Mesenteric fat pad (tissue), 1 donor: ENCODE results near the gene OSBPL9. TPM values are rescaled to one million over a fixed set of nuclear protein-coding genes. Genes with fewer than 3 reads are reported as not detected.
"Not testable (repeated sequence)": the region's sequence is repeated elsewhere in the genome, so short reads cannot be mapped to it uniquely, and the experiment has no call there.

Source experiments
- DNase-seq: peaks from one replicate; pipeline ENCODE4 v3.0.0-alpha.2; 2020; ENCODE audit warnings: low spot score
- total RNA-seq: library from RNA; stranded (reverse); fragmentation: NEBNext Ultra II Directional; extraction: Animal tissue kit (Norgen Biotek cat#: 25700); gene quantifications from one replicate; pipeline ENCODE4 v1.2.1, GENCODE V29; 2021
- donor health status: DM: yes; HTN: yes; CAD: no.

OSBPL9 gene
- total RNA-seq, 1 donor from 2014 or later, result 51.6 TPM

- no peak for DNase-seq
Measured at GRCh38 chr1:51664421-51665240, 47.7 kb downstream of the OSBPL9 start.

- DNase-seq, result no peak
Measured at GRCh38 chr1:51666478-51666877, 49.6 kb downstream of the OSBPL9 start.

GRCh38 chr1:51667561-51667960 lies 50.7 kb downstream of the OSBPL9 start:
- DNase-seq, result no peak

DNA sequence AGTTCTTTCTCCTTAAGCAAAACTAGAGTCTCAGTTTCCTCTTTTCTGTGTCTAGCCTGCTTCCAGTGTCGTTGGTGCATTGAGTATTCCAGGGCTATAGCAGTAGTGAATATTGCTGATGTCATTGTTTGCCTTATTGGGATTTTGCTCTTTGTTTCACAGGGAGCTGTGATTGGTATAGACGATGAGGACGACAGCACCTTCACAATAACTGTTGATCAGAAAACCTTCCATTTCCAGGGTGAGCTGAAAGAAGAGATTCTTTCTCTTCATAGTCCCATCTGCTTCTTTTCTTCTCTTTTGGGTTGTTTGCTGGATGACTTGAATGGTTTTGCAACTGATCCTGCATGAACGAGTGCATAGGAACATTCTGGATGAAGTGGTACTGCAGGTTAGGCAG lies 52.4 kb downstream of the OSBPL9 start:
- no peak for DNase-seq

- no peak for DNase-seq
Measured at GRCh38 chr1:51669816-51670215, 52.9 kb downstream of the OSBPL9 start.

DNA sequence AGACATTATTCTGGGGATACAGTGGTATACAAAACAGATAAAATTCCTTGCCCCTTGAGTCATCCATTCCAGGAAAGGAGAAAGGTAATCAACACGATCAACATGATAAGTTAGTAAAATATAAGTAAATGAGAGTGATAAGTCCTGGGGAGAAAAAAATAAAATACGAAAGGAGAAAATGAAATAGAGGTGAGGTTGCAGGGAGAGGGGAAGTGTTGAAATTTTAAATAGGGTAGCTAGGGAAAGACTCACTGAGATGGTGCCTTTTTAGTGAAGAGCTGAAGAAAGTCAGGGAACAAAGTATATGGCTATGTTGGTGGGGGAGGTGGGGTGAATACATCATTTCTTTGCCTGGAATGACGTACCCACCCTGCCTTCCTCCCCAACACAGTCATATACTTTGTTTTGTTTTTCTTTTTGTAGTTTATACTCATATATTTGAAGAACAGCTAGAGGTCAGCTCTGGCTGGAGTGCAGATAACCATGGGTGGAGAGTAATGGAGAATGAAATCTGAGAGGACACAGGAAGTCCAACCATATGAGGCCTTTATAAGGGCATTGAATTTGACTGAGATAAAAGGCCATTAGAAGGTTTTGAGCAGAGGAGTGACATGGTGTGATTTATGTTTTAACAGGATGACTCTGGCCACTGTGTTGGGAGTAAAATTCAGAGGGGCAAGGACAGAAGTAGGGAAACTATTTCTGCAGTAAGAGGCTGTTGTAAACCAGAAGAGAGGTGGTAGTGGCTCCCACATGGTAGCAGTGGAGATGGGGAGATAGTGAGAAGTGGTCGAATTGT lies 54.8 kb downstream of the OSBPL9 start:
- no peak for DNase-seq

- DNase-seq, result no peak
Measured at GRCh38 chr1:51673279-51673678, 56.4 kb downstream of the OSBPL9 start.

GRCh38 chr1:51675177-51675780 lies 58.4 kb downstream of the OSBPL9 start:
- no peak for DNase-seq

- no peak for DNase-seq
Measured at GRCh38 chr1:51679435-51679834, 62.5 kb downstream of the OSBPL9 start.

DNA sequence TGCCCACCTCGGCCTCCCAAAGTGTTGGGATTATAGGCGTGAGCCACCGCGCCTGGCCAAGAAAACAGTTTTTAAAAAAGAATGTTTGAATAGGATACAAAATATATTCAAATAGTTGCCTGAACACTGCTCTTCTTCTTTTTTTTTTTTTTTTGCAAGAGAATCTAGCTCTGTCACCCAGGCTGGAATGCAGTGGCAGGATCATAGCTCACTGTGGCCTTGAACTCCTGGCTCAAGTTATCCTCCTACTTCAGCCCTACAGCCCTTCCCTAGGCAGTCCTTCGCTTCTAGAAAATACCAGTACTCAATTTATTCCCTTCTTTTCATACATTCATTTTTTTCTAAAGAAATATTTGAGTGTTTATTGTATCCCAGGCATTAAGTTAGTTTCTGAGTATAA lies 67.9 kb downstream of the OSBPL9 start:
- DNase-seq, result no peak

DNA sequence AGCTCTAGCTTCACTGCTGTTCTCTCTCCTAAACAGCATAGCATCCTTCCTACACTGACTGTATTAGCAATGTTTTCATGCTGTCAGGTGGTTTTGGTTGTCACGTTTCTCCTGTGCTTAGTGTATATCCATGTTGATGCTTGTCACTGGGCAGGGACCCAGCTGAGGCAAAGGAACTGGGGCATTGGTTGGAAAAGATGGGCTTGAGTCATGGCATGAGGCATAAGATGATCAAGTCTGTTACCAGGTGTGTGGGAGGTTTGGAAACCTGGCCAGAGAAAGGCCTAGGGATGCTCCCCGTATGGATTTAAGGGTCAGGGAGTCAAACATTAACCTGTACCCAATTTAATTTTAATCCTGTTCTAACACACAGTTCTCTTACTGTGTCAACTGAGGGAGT lies 69.6 kb downstream of the OSBPL9 start:
- no peak for DNase-seq

- DNase-seq, result no peak
Measured at GRCh38 chr1:51689075-51689440, 72.2 kb downstream of the OSBPL9 start.

DNA sequence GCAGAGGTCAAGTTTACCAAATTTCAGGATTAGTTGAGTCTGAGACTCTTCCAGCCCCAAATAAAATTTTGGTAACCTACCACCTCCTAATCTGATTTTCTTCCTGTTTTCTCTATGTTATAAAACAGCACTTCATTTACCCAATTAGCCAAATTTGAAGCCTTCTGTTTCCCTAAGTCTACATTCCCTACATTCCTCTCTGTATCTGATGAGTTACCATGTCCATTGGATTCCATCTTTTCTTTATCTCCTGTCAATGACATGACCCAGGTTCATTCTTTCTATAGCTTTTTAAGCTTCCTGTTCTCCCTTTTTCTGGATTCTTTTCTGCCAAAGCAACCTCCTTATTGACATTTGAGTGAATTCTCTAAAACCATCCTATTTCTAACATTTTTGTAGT lies 72.8 kb downstream of the OSBPL9 start:
- DNase-seq, result no peak

GRCh38 chr1:51690285-51690961 lies 73.5 kb downstream of the OSBPL9 start:
- no peak for DNase-seq

DNA sequence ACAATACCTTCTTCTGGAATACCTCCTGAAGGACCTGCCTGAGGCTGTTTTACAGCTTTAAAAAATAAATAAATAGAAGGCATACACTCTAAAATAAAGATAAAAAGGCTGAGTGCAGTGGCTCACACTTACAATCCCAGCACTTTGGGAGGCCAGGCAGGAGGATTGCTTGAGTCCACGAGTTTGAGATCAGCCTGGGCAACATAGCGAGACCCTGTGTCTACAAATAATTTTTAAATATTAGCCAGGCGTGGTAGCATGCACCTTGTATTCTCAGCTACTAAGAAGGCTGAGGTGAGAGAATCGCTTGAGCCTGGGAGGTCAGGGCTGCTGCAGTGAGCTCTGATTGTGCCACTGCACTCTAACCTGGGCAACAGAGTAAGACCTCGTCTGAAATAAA lies 75.0 kb downstream of the OSBPL9 start:
- no peak for DNase-seq

DNA sequence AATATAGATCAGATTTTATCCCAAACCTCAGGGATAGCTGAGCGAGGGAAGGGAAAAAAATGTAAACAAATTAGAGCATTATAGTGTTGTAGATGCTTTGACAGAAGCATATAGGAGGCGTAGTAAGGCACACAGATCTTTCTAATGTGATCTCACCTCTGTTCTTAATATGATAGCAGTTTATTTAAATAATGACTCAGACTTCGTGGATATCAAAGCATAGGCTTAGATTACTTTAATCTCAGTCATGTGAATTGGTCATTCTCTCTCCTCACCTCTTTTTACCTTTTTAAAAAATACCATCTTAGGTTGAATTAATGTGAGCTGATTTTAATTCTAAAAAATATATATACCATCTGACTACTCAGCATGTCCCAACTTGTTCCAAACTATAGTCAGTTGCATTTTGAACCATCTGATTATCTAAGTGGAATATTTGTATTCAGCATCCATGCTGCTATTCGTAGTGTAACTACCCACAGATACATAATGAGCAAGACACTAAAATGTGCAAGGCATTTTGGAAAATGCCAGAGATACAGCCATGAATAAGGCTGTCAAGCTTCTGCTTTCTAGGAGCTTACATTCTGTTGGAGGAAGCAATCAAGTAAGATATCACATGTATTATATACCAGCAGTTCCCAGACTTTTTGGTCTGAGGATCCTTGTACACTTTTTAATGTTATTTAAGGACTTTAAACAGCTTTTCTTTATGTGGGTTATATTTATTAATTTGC lies 76.7 kb downstream of the OSBPL9 start:
- DNase-seq, result no peak

GRCh38 chr1:51697166-51697565 lies 80.3 kb downstream of the OSBPL9 start:
- no peak for DNase-seq

- DNase-seq, result no peak
Measured at GRCh38 chr1:51699391-51699790, 82.5 kb downstream of the OSBPL9 start.

DNA sequence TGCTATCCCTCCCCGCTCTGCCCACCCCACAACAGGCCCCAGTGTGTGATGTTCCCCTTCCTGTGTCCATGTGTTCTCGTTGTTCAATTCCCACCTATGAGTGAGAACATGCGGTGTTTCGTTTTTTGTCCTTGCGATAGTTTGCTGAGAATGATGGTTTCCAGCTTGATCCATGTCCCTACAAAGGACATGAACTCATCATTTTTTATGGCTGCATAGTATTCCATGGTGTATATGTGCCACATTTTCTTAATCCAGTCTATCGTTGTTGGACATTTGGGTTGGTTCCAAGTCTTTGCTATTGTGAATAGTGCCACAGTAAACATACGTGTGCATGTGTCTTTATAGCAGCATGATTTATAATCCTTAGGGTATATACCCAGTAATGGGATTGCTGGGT lies 84.9 kb downstream of the OSBPL9 start:
- not testable (repeated sequence) for DNase-seq

GRCh38 chr1:51702220-51702619 lies 85.3 kb downstream of the OSBPL9 start:
- DNase-seq, result not testable (repeated sequence)

DNA sequence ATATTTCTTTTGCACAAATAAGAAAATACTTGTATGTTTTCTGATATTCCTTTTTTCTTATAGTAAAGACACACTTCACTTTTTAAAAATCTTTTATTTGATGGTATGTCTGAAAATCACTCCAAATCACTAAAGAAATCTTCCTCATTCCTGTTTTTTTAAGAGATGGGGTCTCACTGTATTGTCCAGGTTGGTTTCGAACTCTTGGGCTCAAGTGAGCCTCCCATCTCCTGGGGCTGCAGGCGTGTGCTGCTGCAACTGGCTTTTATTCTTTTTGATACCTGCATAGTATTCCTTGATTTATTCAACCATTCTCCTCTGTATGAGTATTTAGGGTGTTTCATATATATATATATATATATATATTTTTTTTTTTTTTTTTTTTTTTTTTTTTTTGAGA lies 88.1 kb downstream of the OSBPL9 start:
- DNase-seq, result no peak
